H9 (cell line): ENCODE results near the gene PAK5. TPM values are rescaled to one million over a fixed set of nuclear protein-coding genes. Genes with fewer than 3 reads are reported as not detected.

Experiments
- DNase-seq: peaks from one replicate; pipeline ENCODE4 v3.0.0-alpha.2; 2017
- H2AFZ ChIP-seq: one replicate; pipeline ENCODE4 v1.6.1; 2013; ENCODE audit warnings: mild to moderate bottlenecking, low read length, control low read depth, moderate library complexity
- H2AK5ac ChIP-seq: 2 replicates; pipeline ENCODE4 v1.6.1; 2013; ENCODE audit warnings: low read length, control low read depth, mixed read lengths; ENCODE audit not compliant: insufficient read length
- H2BK120ac ChIP-seq: one replicate; pipeline ENCODE4 v1.6.1; 2013; ENCODE audit warnings: low read depth, mild to moderate bottlenecking, low read length, control low read depth, inconsistent platforms; ENCODE audit not compliant: poor library complexity, severe bottlenecking
- H2BK12ac ChIP-seq: 2 replicates; pipeline ENCODE4 v1.6.1; 2013; ENCODE audit warnings: low read length, control low read depth, mixed read lengths, low read depth; ENCODE audit not compliant: insufficient read length
- H2BK15ac ChIP-seq: 2 replicates; pipeline ENCODE4 v1.6.1; 2013; ENCODE audit warnings: low read depth, low read length, control low read depth
- H2BK20ac ChIP-seq: one replicate; pipeline ENCODE4 v1.6.1; 2013; ENCODE audit warnings: low read depth, mild to moderate bottlenecking, low read length, control low read depth, inconsistent platforms; ENCODE audit not compliant: poor library complexity, severe bottlenecking
- H2BK5ac ChIP-seq: 2 replicates; pipeline ENCODE4 v1.6.1; 2013; ENCODE audit warnings: low read length, control low read depth, mixed read lengths; ENCODE audit not compliant: insufficient read length
- H3K14ac ChIP-seq: 2 replicates; pipeline ENCODE4 v1.6.1; 2013; ENCODE audit warnings: low read length, control low read depth; ENCODE audit not compliant: insufficient read depth
- H3K18ac ChIP-seq: 2 replicates; pipeline ENCODE4 v1.6.1; 2013; ENCODE audit warnings: low read depth, mild to moderate bottlenecking, mixed read lengths, low read length, control low read depth; ENCODE audit not compliant: insufficient read length
- H3K23ac ChIP-seq: 2 replicates; pipeline ENCODE4 v1.6.1; 2013; ENCODE audit warnings: low read length, control low read depth, mixed read lengths, low read depth; ENCODE audit not compliant: insufficient read length
- H3K23me2 ChIP-seq: 2 replicates; pipeline ENCODE4 v1.6.1; 2013; ENCODE audit warnings: low read depth, mild to moderate bottlenecking, mixed read lengths, low read length, control low read depth; ENCODE audit not compliant: insufficient read length, poor library complexity, severe bottlenecking
- H3K27ac ChIP-seq: 2 replicates; pipeline ENCODE4 v1.5.1; 2013; ENCODE audit warnings: low read length, control low read depth, mixed read lengths, low read depth; ENCODE audit not compliant: insufficient read length
- H3K27me3 ChIP-seq: 2 replicates; pipeline ENCODE4 v1.6.1; 2013; ENCODE audit warnings: low read length, control low read depth, inconsistent platforms; ENCODE audit not compliant: insufficient read depth
- H3K4ac ChIP-seq: 2 replicates; pipeline ENCODE4 v1.6.1; 2013; ENCODE audit warnings: low read depth, mild to moderate bottlenecking, control low read depth, inconsistent platforms, low read length, moderate library complexity
- H3K4me1 ChIP-seq: 2 replicates; pipeline ENCODE4 v1.6.1; 2013; ENCODE audit warnings: low read length, control low read depth, inconsistent platforms; ENCODE audit not compliant: insufficient read depth
- H3K4me2 ChIP-seq: 2 replicates; pipeline ENCODE4 v1.6.1; 2013; ENCODE audit warnings: low read length, control low read depth, mixed read lengths; ENCODE audit not compliant: insufficient read length, insufficient read depth
- H3K56ac ChIP-seq: 2 replicates; pipeline ENCODE4 v1.6.1; 2013; ENCODE audit warnings: low read depth, mild to moderate bottlenecking, mixed read lengths, low read length, control low read depth; ENCODE audit not compliant: insufficient read length
- H3K79me1 ChIP-seq: 2 replicates; pipeline ENCODE4 v1.6.1; 2013; ENCODE audit warnings: low read depth, mild to moderate bottlenecking, moderate library complexity, low read length, control low read depth, inconsistent platforms; ENCODE audit not compliant: insufficient read depth, poor library complexity, severe bottlenecking
- H3K79me2 ChIP-seq: 2 replicates; pipeline ENCODE4 v1.6.1; 2013; ENCODE audit warnings: low read length, control low read depth, inconsistent platforms; ENCODE audit not compliant: insufficient read depth
- H3K9ac ChIP-seq: 2 replicates; pipeline ENCODE4 v1.6.1; 2013; ENCODE audit warnings: low read length, control low read depth, mixed read lengths; ENCODE audit not compliant: insufficient read length; ENCODE audit errors: extremely low read depth
- H3K9me3 ChIP-seq: one replicate; pipeline ENCODE4 v1.6.1; 2013; ENCODE audit warnings: low read depth, low read length, inconsistent platforms; ENCODE audit not compliant: control insufficient read depth
- H3T11ph ChIP-seq: one replicate; pipeline ENCODE4 v1.6.1; 2013; ENCODE audit warnings: mild to moderate bottlenecking, low read length, control low read depth, inconsistent platforms
- H4K20me1 ChIP-seq: one replicate; pipeline ENCODE4 v1.6.1; 2013; ENCODE audit not compliant: control insufficient read depth, insufficient read length, insufficient read depth
- H4K5ac ChIP-seq: 2 replicates; pipeline ENCODE4 v1.6.1; 2013; ENCODE audit warnings: low read depth, mild to moderate bottlenecking, mixed read lengths, low read length, control low read depth; ENCODE audit not compliant: insufficient read length
- H4K8ac ChIP-seq: replicated peaks from 2 replicates; pipeline ENCODE4 v1.6.1; 2013; ENCODE audit warnings: low read length, control low read depth, mixed read lengths, low read depth; ENCODE audit not compliant: insufficient read length
- H4K91ac ChIP-seq: 2 replicates; pipeline ENCODE4 v1.6.1; 2013; ENCODE audit warnings: low read depth, mild to moderate bottlenecking, moderate library complexity, mixed read lengths, low read length, control low read depth; ENCODE audit not compliant: insufficient read length
- H3K27ac Mint-ChIP-seq, 3 experiments: 2 replicates in 2 of 3; 3 replicates in 1 of 3; pipeline ENCODE4 v1.8.0; 2020 to 2021; ENCODE audit warnings: mixed read lengths in 3 of 3, mild to moderate bottlenecking in 1 of 3, moderate library complexity in 1 of 3
- H3K27me3 Mint-ChIP-seq: 2 replicates; pipeline ENCODE4 v1.8.0; 2021; ENCODE audit warnings: low read depth, mild to moderate bottlenecking, moderate library complexity, mixed read lengths
- H3K36me3 Mint-ChIP-seq, 3 experiments: 2 replicates in 2 of 3; 3 replicates in 1 of 3; pipeline ENCODE4 v1.8.0; 2020 to 2021; ENCODE audit warnings: low read depth in 3 of 3, mixed read lengths in 3 of 3; ENCODE audit not compliant: insufficient read depth in 1 of 3
- H3K4me1 Mint-ChIP-seq, 2 experiments: 2 replicates each; pipeline ENCODE4 v1.8.0; 2020; ENCODE audit warnings: mixed read lengths in 2 of 2
- H3K4me3 Mint-ChIP-seq, 2 experiments: 2 replicates in 1 of 2; 3 replicates in 1 of 2; pipeline ENCODE4 v1.8.0; 2020 to 2021; ENCODE audit warnings: mild to moderate bottlenecking in 2 of 2, mixed read lengths in 2 of 2, moderate library complexity in 1 of 2
- H3K9me3 Mint-ChIP-seq, 2 experiments: 2 replicates in 1 of 2; 3 replicates in 1 of 2; pipeline ENCODE4 v1.8.0; 2020; ENCODE audit warnings: mild to moderate bottlenecking in 2 of 2, mixed read lengths in 2 of 2, moderate library complexity in 1 of 2
- total RNA-seq: library from RNA; stranded (reverse); gene quantifications from 2 replicates; pipeline ENCODE4 v1.2.1, GENCODE V29; 2021
- TF ChIP-seq, protein P1 (sequence below): fragments of 200-600 bp; sonication (generic); conservative IDR thresholded peaks from 3 replicates; pipeline ENCODE4 v1.8.0; 2021; ENCODE audit warnings: antibody characterized with exemption, mild to moderate bottlenecking

Gene PAK5
- total RNA-seq, 1 experiment from 2014 or later = 0.20 TPM

DNA sequence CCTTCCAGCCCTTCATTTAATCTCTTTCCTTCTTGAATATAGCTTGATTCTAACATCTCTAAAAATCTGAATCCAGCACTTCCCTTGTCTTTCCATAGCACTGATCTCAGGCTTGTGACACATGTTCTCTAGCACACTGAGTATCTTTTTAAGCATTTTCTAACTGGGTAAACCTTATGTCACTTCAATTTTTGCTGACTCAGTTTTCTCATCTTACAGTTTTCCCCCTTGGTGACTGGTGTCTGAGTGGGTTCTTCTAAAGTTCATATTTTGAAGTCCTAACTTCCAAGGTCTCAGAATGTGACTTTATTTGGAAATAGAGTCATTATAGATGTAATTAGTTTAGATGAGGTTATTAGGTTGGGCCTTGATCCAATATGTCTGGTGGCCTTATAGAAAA lies 153.9 kb downstream of the PAK5 start:
- Histone ChIP-seq H3K14ac (no peak overlapping the region), H3K27ac (no peak overlapping the region), H3K56ac (no peak overlapping the region), H3K4me1 (no peaks in the 10 kb centered on the region), H2AK5ac (no peak overlapping the region), H2BK15ac (no peak overlapping the region), H3K18ac (no peak overlapping the region), H2BK5ac (no peak overlapping the region), H4K91ac (no peak overlapping the region), H2BK12ac (no peak overlapping the region), H3K4ac (no peak overlapping the region), H3K9me3 (no peaks in the 10 kb centered on the region), H4K20me1 (no peaks in the 10 kb centered on the region), H4K5ac (no peak overlapping the region), H3K27me3 (no peaks in the 10 kb centered on the region), H3K23ac (no peak overlapping the region), H4K8ac (no peak overlapping the region), H3T11ph (no peak overlapping the region), H2AFZ (no peak overlapping the region), H3K79me2 (no peaks in the 10 kb centered on the region), H3K9ac (no peak overlapping the region), H3K23me2 (no peaks in the 10 kb centered on the region), H2BK20ac (no peak overlapping the region), H3K4me2 (no peak overlapping the region), H3K79me1 (no peaks in the 10 kb centered on the region), H2BK120ac (no peak overlapping the region)
- Mint-ChIP-seq H3K9me3 (no peaks in the 10 kb centered on the region), H3K27me3 (no peaks in the 10 kb centered on the region), H3K36me3 (no peaks in the 10 kb centered on the region), H3K27ac (no peak overlapping the region), H3K4me3 (no peak overlapping the region), H3K4me1 (peaks cover 7 to 14% of the 10 kb centered on the region in 2 experiments)
- TF ChIP-seq, protein P1, sequence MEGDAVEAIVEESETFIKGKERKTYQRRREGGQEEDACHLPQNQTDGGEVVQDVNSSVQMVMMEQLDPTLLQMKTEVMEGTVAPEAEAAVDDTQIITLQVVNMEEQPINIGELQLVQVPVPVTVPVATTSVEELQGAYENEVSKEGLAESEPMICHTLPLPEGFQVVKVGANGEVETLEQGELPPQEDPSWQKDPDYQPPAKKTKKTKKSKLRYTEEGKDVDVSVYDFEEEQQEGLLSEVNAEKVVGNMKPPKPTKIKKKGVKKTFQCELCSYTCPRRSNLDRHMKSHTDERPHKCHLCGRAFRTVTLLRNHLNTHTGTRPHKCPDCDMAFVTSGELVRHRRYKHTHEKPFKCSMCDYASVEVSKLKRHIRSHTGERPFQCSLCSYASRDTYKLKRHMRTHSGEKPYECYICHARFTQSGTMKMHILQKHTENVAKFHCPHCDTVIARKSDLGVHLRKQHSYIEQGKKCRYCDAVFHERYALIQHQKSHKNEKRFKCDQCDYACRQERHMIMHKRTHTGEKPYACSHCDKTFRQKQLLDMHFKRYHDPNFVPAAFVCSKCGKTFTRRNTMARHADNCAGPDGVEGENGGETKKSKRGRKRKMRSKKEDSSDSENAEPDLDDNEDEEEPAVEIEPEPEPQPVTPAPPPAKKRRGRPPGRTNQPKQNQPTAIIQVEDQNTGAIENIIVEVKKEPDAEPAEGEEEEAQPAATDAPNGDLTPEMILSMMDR = no peak
- DNase-seq = no peak
